K562 (cell line): Measurements from ENCODE around the gene PDE6G. TPM values are rescaled to one million over a fixed set of nuclear protein-coding genes. Genes with fewer than 3 reads are reported as not detected.
A peak's percentile ranks its signal among the peaks of the same experiment; 100 is the strongest.

Experiments
- BRD9 ChIP-seq: fragments of 450-650 bp; IDR thresholded peaks from 2 replicates; pipeline ENCODE4 v1.6.1; 2018; ENCODE audit warnings: low read depth; ENCODE audit not compliant: partially characterized antibody
- C11orf30 ChIP-seq: fragments of 450-650 bp; IDR thresholded peaks from 2 replicates; pipeline ENCODE4 v1.6.1; 2016; ENCODE audit warnings: low read depth, mild to moderate bottlenecking
- NKRF ChIP-seq: fragments of 450-650 bp; IDR thresholded peaks from 2 replicates; pipeline ENCODE4 v1.6.1; 2016; ENCODE audit warnings: borderline replicate concordance
- PRPF4 ChIP-seq: fragments of 200-400 bp; formaldehyde crosslinking; IDR thresholded peaks from one replicate; pipeline ENCODE4 v1.6.1; 2017; ENCODE audit warnings: low read length, low read depth, mild to moderate bottlenecking; ENCODE audit not compliant: insufficient read depth, poor library complexity, severe bottlenecking
- SAFB ChIP-seq: fragments of 200-400 bp; formaldehyde crosslinking; IDR thresholded peaks from 2 replicates; pipeline ENCODE4 v1.6.1; 2017; ENCODE audit warnings: low read depth, low read length, borderline replicate concordance
- SAP30 ChIP-seq: fragments of 200-600 bp; sonication (generic); IDR thresholded peaks from 2 replicates; pipeline ENCODE4 v1.6.1; 2012; ENCODE audit warnings: borderline replicate concordance, low read depth, mild to moderate bottlenecking, moderate library complexity, low read length, control low read depth, inconsistent platforms; ENCODE audit not compliant: insufficient read depth, poor library complexity, severe bottlenecking
- SIN3B ChIP-seq: fragments of 450-650 bp; IDR thresholded peaks from 2 replicates; pipeline ENCODE4 v1.6.1; 2017; ENCODE audit warnings: low read depth, mild to moderate bottlenecking, moderate library complexity
- ZBTB1 ChIP-seq: sonication (generic); formaldehyde crosslinking; IDR thresholded peaks from 2 replicates; pipeline ENCODE4 v1.8.1; 2023; ENCODE audit warnings: missing genetic modification reagents, low read depth, mild to moderate bottlenecking, borderline replicate concordance
- ZBTB40 ChIP-seq, 2 experiments: fragments of 450-650 bp in 1 of 2; sonication (generic) in 1 of 2; formaldehyde crosslinking in 1 of 2; IDR thresholded peaks; 2 replicates each; pipeline versions ENCODE4 v1.7.1 to v1.9.0; 2016 to 2022; ENCODE audit warnings: inconsistent platforms in 1 of 2, mild to moderate bottlenecking in 1 of 2, missing genetic modification reagents in 1 of 2
- ZNF143 ChIP-seq: sonication (generic); formaldehyde crosslinking; IDR thresholded peaks from 2 replicates; pipeline ENCODE4 v1.9.0; 2022; ENCODE audit warnings: mild to moderate bottlenecking, missing genetic modification reagents
- ZNF277 ChIP-seq: fragments of 250-450 bp; sonication (Bioruptor Pico); IDR thresholded peaks from 2 replicates; pipeline ENCODE4 v1.8.0; 2022; ENCODE audit warnings: inconsistent platforms, mild to moderate bottlenecking, moderate library complexity, borderline replicate concordance
- ZNF740 ChIP-seq, 3 experiments: fragments of 200-800 bp in 1 of 3; sonication (Bioruptor generic) in 1 of 3; sonication (generic) in 1 of 3; formaldehyde crosslinking in 1 of 3; IDR thresholded peaks; 2 replicates each; pipeline versions ENCODE4 v1.6.1 to v1.8.0; 2016 to 2022; ENCODE audit warnings: mild to moderate bottlenecking in 2 of 3, missing compliant biosample characterization in 2 of 3, missing genetic modification characterization in 2 of 3, missing genetic modification reagents in 1 of 3
- ZNF79 ChIP-seq: fragments of 250-450 bp; sonication (Bioruptor Pico); IDR thresholded peaks from 2 replicates; pipeline ENCODE4 v1.4.0; 2020; ENCODE audit warnings: low read depth, mild to moderate bottlenecking, moderate library complexity
- polyA plus RNA-seq, 8 experiments: library from polyadenylated mRNA; depleted of rRNA in 4 of 8; stranded (reverse) in 5 of 8; unstranded in 3 of 8; fragments of >200 nt; fragmentation: Nextera tagmentation in 2 of 8; fragmentation: Illumina TruSeq in 1 of 8; extraction: Ambion mirVana in 2 of 8; extraction: Trizol in 1 of 8; gene quantifications; 2 replicates each; pipeline versions ENCODE4 v1.2.1 to v1.2.3, GENCODE V29; 2011 to 2014; ENCODE audit warnings: inconsistent platforms in 1 of 8, missing spikeins in 1 of 8
- total RNA-seq, 7 experiments: library from RNA; depleted of rRNA in 6 of 7; stranded (reverse); fragments of >200 nt in 6 of 7; fragmentation: Illumina TruSeq in 2 of 7; extraction: Trizol in 2 of 7; gene quantifications; 2 replicates each; pipeline versions ENCODE4 v1.2.1 to v1.2.3, GENCODE V29; 2011 to 2021; ENCODE audit warnings: low replicate concordance in 1 of 7

PDE6G gene
- total and polyA plus RNA-seq, 9 of the 15 experiments (the other 6 are each of a cell fraction or from before 2014, with no cell fraction given) = 0.14 to 0.59 TPM; not detected in 7

GRCh38 chr17:81667754-81668153 lies 11.4 kb upstream of the PDE6G start (continued):
- TF ChIP-seq ZBTB40 (IDR thresholded peaks at IDR 0.05) = no peak
- no peak for TF ChIP-seq ZBTB40 (CRISPR knock-in tag; IDR thresholded peaks at IDR 0.05)
- no peak for TF ChIP-seq C11orf30
- no peak for TF ChIP-seq BRD9
- TF ChIP-seq ZBTB1 = no peak
- peak; percentile 17; the same call in 1 of the 2 replicates for TF ChIP-seq SIN3B
- TF ChIP-seq PRPF4 = no peak
- TF ChIP-seq SAP30 = no peak
- TF ChIP-seq ZNF740 (CRISPR knock-in tag; IDR thresholded peaks at IDR 0.05) = peak; percentile 70; the same call in 1 of the 2 replicates
- no peak; a peak in 1 of 4 replicates for TF ChIP-seq ZNF740 (tag; IDR thresholded peaks at IDR 0.05)
- no peak for TF ChIP-seq ZNF143 (CRISPR knock-in tag)
- no peak for TF ChIP-seq ZNF79 (CRISPR knock-in tag)
- no peak for TF ChIP-seq ZNF277 (CRISPR knock-in tag)
- TF ChIP-seq SAFB = no peak
- TF ChIP-seq NKRF = no peak
